B cell (primary cell): ENCODE measurements around the gene GOLGA1. TPM values are rescaled to one million over a fixed set of nuclear protein-coding genes. Genes with fewer than 3 reads are reported as not detected.

Experiments
- ATAC-seq: fragments of 200-7000 bp; cut with Tn5 transposase; one replicate; pipeline ENCODE4 v1.10.0; 2021; ENCODE audit warnings: low read depth, mild to moderate bottlenecking, moderate number of reproducible peaks, moderate library complexity
- CTCF ChIA-PET: fragments of 350-600 bp; sonication (Branson Sonifier 250); formaldehyde crosslinking; loops from one replicate; lab custom pipeline; 2021; ENCODE audit warnings: antibody characterized with exemption, inconsistent platforms; lab: Charles Lee
- POLR2A ChIA-PET: fragments of 350-600 bp; sonication (Branson Sonifier 250); formaldehyde crosslinking; loops from one replicate; lab custom pipeline; 2021; ENCODE audit warnings: antibody characterized with exemption; lab: Charles Lee
- DNase-seq: peaks from one replicate; pipeline ENCODE4 v3.0.0; 2013
- H2AFZ ChIP-seq: 2 replicates; pipeline ENCODE4 v1.6.1; 2012; ENCODE audit warnings: mild to moderate bottlenecking, low read depth, low read length; ENCODE audit not compliant: insufficient read depth, poor library complexity, severe bottlenecking
- H3K27ac ChIP-seq, 2 donors: 1 replicate in 1 of 2; 2 replicates in 1 of 2; pipeline ENCODE4 v1.5.1; 2012 to 2013; ENCODE audit warnings: low read length in 2 of 2, mild to moderate bottlenecking in 2 of 2, moderate library complexity in 1 of 2
- H3K27me3 ChIP-seq, 4 experiments: fragments of 200-600 bp in 1 of 4; sonication (generic) in 1 of 4; replicated peaks in 1 of 4; 1 replicate in 2 of 4; 2 replicates in 2 of 4; pipeline versions ENCODE4 v1.6.1 to v1.7.0; 2013 to 2016; ENCODE audit warnings: low read length in 3 of 4, mild to moderate bottlenecking in 2 of 4, mixed read lengths in 1 of 4, moderate library complexity in 1 of 4; ENCODE audit not compliant: insufficient read depth in 4 of 4, control insufficient read depth in 3 of 4; ENCODE audit errors: control extremely low read depth in 1 of 4
- H3K36me3 ChIP-seq, 2 experiments: replicated peaks in 1 of 2; 1 replicate in 1 of 2; 2 replicates in 1 of 2; pipeline versions ENCODE4 v1.6.1 to v1.7.1; 2013; ENCODE audit warnings: low read length in 1 of 2; ENCODE audit not compliant: insufficient read depth in 2 of 2, control insufficient read depth in 1 of 2; ENCODE audit errors: control extremely low read depth in 1 of 2, extremely low read depth in 1 of 2
- H3K4me1 ChIP-seq, 2 donors: fragments of 200-600 bp in 1 of 2; sonication (generic) in 1 of 2; 1 replicate in 1 of 2; 2 replicates in 1 of 2; pipeline versions ENCODE4 v1.5.1 to v1.6.1; 2013 to 2017; ENCODE audit warnings: low read length in 2 of 2; ENCODE audit not compliant: control insufficient read depth in 2 of 2, insufficient read depth in 2 of 2
- H3K4me2 ChIP-seq: replicated peaks from 2 replicates; pipeline ENCODE3; 2012; ENCODE audit warnings: mild to moderate bottlenecking, low read depth, low read length; ENCODE audit not compliant: poor library complexity, severe bottlenecking
- H3K4me3 ChIP-seq, 5 experiments: fragments of 200-600 bp in 1 of 5; sonication (generic) in 1 of 5; 1 replicate in 3 of 5; 2 replicates in 2 of 5; pipeline versions ENCODE4 v1.5.1 to v1.7.0; 2011 to 2016; ENCODE audit warnings: low read length in 4 of 5, mild to moderate bottlenecking in 4 of 5, low read depth in 2 of 5, control low read depth in 1 of 5, moderate library complexity in 1 of 5; ENCODE audit not compliant: insufficient read depth in 1 of 5; ENCODE audit errors: control extremely low read depth in 1 of 5, extremely low read depth in 1 of 5
- H3K79me2 ChIP-seq: fragments of 200-600 bp; sonication (generic); one replicate; pipeline ENCODE4 v1.6.0; 2016; ENCODE audit warnings: low read length; ENCODE audit not compliant: control insufficient read depth, insufficient read depth
- H3K9ac ChIP-seq: fragments of 200-600 bp; sonication (generic); 2 replicates; pipeline ENCODE4 v1.6.1; 2017; ENCODE audit warnings: mild to moderate bottlenecking, low read length, moderate library complexity
- H3K9me3 ChIP-seq, 3 donors: one replicate each; pipeline versions ENCODE4 v1.6.1 to v1.7.1; 2013; ENCODE audit warnings: low read length in 2 of 3; ENCODE audit not compliant: control insufficient read depth in 2 of 3, insufficient read depth in 1 of 3; ENCODE audit errors: control extremely low read depth in 1 of 3
- H4K20me1 ChIP-seq: 2 replicates; pipeline ENCODE4 v1.6.0; 2012; ENCODE audit warnings: mild to moderate bottlenecking, low read length; ENCODE audit not compliant: insufficient read depth, control insufficient read depth, poor library complexity, severe bottlenecking
- H3K27ac Mint-ChIP-seq: one replicate; pipeline ENCODE4 v1.8.0; 2021; ENCODE audit warnings: mixed read lengths
- H3K27me3 Mint-ChIP-seq: one replicate; pipeline ENCODE4 v1.8.0; 2021; ENCODE audit warnings: mixed read lengths
- H3K4me1 Mint-ChIP-seq: one replicate; pipeline ENCODE4 v1.8.0; 2021; ENCODE audit warnings: mixed read lengths
- H3K4me3 Mint-ChIP-seq: one replicate; pipeline ENCODE4 v1.8.0; 2021; ENCODE audit warnings: mixed read lengths
- H3K9me3 Mint-ChIP-seq: one replicate; pipeline ENCODE4 v1.8.0; 2022; ENCODE audit warnings: mixed read lengths; ENCODE audit not compliant: insufficient read depth
- EZH2 ChIP-seq: IDR thresholded peaks from 2 replicates; pipeline ENCODE4 v1.6.1; 2012; ENCODE audit warnings: borderline replicate concordance, low read depth, mild to moderate bottlenecking, moderate library complexity, low read length; ENCODE audit not compliant: insufficient read depth, poor library complexity, severe bottlenecking
- WGBS: methylation state at CpG from one replicate; pipeline ENCODE4 v1.1.5; 2013; ENCODE audit warnings: missing lambda C conversion rate; ENCODE audit not compliant: insufficient coverage; 5-methylcytosine and 5-hydroxymethylcytosine counted together
- intact Hi-C: fragments of 100-400 bp; cut with micrococcal nuclease; formaldehyde crosslinking; loops from one replicate; pipeline ENCODE4 v1.10.0; 2022
- polyA plus RNA-seq: library from polyadenylated mRNA; depleted of rRNA; stranded (reverse); fragments of >200 nt; gene quantifications from 2 replicates; pipeline ENCODE4 v1.2.3, GENCODE V29; 2012
- total RNA-seq, 2 donors: library from RNA; stranded (reverse); fragments of 120-200 nt in 1 of 2; gene quantifications; 1 replicate in 1 of 2; 2 replicates in 1 of 2; pipeline versions ENCODE4 v1.2.3 to v1.2.4, GENCODE V29; 2013 to 2022
- TF ChIP-seq, protein P1 (sequence below): fragments of 200-600 bp; IDR thresholded peaks from one replicate; pipeline ENCODE4 v1.8.0; 2022; ENCODE audit warnings: antibody characterized with exemption, mild to moderate bottlenecking

Gene GOLGA1
- total and polyA plus RNA-seq, 2 donors (not counting 1 experiment from before 2014, with no cell fraction given), result 13.4 to 26.2 TPM

DNA sequence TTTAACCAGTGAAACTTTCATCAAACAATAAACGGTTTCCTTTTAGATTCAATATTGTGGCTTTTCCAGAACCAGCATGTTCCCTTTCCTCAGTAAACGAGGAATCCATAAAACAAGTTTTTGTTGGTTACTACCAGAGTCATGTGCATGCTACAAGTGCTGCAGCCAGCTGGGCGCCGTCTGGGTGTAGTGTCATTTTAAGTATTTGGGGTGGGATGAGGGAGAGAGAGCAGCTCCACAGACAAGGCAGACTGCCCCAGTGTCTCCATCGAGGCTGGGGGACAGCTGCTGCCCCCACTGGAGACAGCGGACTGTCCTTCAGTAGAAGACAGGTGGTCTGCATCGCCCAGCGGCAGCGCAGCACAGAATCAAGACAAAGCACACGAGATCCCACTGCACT, 61.7 kb downstream of the GOLGA1 start:
- POLR2A ChIA-PET, result no interaction called here
- H3K4me1 Mint-ChIP-seq, result peaks cover 5% of the 10 kb centered on the region
- Histone ChIP-seq H4K20me1 (peaks cover 31% of the 10 kb centered on the region), H3K79me2 (peaks cover 23% of the 10 kb centered on the region), H3K9me3 (no peaks in the 10 kb centered on the region), H3K4me1 (peaks cover 0 to 21% of the 10 kb centered on the region in 2 donors), H3K27me3 (no peaks in the 10 kb centered on the region), H3K27ac (no peak overlapping the region), H3K4me2 (no peak overlapping the region), H3K9ac (no peak overlapping the region), H3K4me3 (no peak overlapping the region), H2AFZ (no peak overlapping the region), H3K36me3 (peaks cover 0 to 74% of the 10 kb centered on the region in 2 experiments)
- no peak for ATAC-seq
- CTCF ChIA-PET, result no interaction called here
- TF ChIP-seq, protein P1, sequence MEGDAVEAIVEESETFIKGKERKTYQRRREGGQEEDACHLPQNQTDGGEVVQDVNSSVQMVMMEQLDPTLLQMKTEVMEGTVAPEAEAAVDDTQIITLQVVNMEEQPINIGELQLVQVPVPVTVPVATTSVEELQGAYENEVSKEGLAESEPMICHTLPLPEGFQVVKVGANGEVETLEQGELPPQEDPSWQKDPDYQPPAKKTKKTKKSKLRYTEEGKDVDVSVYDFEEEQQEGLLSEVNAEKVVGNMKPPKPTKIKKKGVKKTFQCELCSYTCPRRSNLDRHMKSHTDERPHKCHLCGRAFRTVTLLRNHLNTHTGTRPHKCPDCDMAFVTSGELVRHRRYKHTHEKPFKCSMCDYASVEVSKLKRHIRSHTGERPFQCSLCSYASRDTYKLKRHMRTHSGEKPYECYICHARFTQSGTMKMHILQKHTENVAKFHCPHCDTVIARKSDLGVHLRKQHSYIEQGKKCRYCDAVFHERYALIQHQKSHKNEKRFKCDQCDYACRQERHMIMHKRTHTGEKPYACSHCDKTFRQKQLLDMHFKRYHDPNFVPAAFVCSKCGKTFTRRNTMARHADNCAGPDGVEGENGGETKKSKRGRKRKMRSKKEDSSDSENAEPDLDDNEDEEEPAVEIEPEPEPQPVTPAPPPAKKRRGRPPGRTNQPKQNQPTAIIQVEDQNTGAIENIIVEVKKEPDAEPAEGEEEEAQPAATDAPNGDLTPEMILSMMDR, result no peak
- no peak for TF ChIP-seq EZH2
- H3K27ac Mint-ChIP-seq, result no peak overlapping the region
- H3K9me3 Mint-ChIP-seq, result no peaks in the 10 kb centered on the region
- no peaks in the 10 kb centered on the region for H3K27me3 Mint-ChIP-seq
- DNase-seq, result no peak
- intact Hi-C loops, result no loop called here
- no peak overlapping the region for H3K4me3 Mint-ChIP-seq
- WGBS, result 96% methylated on average over 8 of the region's 10 CpGs

DNA sequence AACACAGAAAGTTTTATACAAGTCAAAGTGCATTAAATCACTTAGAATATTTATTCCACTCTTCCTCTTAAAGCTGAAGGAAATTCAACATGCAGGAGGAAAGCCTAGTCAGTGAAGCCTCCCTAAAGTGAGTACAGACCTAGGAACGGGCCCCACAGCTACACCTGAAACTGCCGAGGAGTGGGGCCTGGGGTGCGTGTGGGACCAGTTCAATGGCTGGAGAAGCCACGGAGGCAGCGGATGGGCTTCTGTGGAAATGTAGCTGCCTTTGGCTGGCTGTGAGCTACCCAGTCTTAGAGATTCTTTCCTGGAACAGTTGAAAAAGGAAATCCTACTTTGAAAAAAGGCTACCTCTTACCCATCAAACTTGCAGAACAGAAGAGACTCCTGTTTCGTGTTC, 62.4 kb downstream of the GOLGA1 start:
- Mint-ChIP-seq H3K4me1 (peaks cover 11% of the 10 kb centered on the region), H3K9me3 (no peaks in the 10 kb centered on the region), H3K27me3 (no peaks in the 10 kb centered on the region), H3K27ac (no peak overlapping the region), H3K4me3 (no peak overlapping the region)
- H3K9me3 ChIP-seq, result no peaks in the 10 kb centered on the region
- no peak overlapping the region for H3K4me3 ChIP-seq
- CTCF ChIA-PET, result interaction anchor here (1.1 kb wide), 1 partner anchor 106 kb away, joined by 3 read pairs; no protein-coding TSS in a partner anchor
- peaks cover 30% of the 10 kb centered on the region for H3K79me2 ChIP-seq
- ATAC-seq, result no peak
- H3K4me1 ChIP-seq, result peaks cover 7 to 28% of the 10 kb centered on the region in 2 donors
- DNase-seq, result no peak
- intact Hi-C loops, result no loop called here
- POLR2A ChIA-PET, result no interaction called here
- TF ChIP-seq, protein P1, result no peak
- no peak for TF ChIP-seq EZH2
- H3K36me3 ChIP-seq, result peaks cover 0 to 81% of the 10 kb centered on the region in 2 experiments
- H2AFZ ChIP-seq, result no peak overlapping the region
- H3K27me3 ChIP-seq, result no peaks in the 10 kb centered on the region
- H3K27ac ChIP-seq, result peak overlapping the region in 1 of 2 donors; percentile 24
- 84% methylated on average over 4 of the region's 6 CpGs for WGBS
- H3K4me2 ChIP-seq, result no peak overlapping the region
- no peak overlapping the region for H3K9ac ChIP-seq
- H4K20me1 ChIP-seq, result peaks cover 38% of the 10 kb centered on the region
